Activated CD8-positive, alpha-beta memory T cell treated with anti-CD3 and anti-CD28 coated beads for 1 hour (primary cell): ENCODE measurements around the gene CHST3.

ENCODE experiments used
- DNase-seq, 2 donors: peaks; one replicate each; pipeline ENCODE4 v3.0.0-alpha.2; 2020; ENCODE audit warnings: low read depth in 1 of 2; ENCODE audit errors: extremely low read depth in 1 of 2

Gene CHST3

DNA sequence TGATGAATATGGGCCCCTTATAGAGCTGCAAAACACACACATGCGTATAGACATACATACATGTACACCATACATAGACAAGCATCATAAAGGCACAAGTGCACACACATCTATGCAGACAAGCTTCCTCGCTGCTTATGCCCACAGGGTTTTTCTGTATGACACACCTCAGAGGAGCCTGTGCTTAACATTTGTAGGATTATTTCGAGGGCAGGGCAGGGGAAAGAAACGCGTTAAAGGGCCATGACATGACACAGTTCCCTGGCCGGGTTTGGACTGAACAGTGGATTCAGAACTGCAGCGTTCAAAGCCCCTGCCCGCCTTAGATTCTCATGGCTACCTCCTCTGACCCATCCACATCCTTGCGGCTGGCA, 44.8 kb downstream of the CHST3 start:
- no peak for DNase-seq

DNA sequence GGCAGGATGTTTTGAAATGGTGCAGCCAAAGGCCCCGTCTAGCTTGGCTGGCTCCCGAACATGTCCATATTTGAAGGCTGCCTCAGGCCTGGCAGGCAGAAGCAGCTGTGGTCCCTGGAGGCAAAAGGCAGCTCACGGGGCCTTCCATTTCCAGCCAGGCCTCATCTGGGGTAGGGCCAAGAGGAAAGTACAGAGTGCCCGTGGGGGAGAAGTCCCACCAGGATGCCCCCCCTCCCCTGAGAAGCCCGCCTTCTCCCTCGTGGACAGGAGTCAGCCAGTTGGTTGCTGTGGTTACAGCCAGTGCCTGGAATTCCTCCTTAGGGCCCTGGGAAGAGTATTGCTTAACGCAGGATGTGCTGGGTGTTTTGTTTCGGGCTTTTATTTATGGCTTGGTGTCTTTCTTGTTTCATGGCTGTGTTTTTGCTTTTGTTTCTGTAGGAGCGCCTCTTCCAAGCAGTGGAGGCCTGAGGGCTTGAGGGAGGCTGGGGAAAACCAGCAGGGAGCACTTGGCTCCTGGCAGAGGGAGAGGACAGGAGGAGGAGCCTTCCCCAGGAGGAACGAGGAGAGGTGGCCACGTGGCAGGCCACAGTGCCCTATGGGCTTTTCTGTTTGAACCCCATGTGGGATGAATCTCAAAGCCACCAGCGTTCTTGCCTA, 45.4 kb downstream of the CHST3 start:
- no peak for DNase-seq

GRCh38 chr10:72010234-72010973, 46.2 kb downstream of the CHST3 start:
- no peak for DNase-seq

GRCh38 chr10:72011016-72011415, 46.8 kb downstream of the CHST3 start:
- DNase-seq = no peak

- no peak for DNase-seq
Observed at GRCh38 chr10:72011468-72011867, 47.3 kb downstream of the CHST3 start.

DNA sequence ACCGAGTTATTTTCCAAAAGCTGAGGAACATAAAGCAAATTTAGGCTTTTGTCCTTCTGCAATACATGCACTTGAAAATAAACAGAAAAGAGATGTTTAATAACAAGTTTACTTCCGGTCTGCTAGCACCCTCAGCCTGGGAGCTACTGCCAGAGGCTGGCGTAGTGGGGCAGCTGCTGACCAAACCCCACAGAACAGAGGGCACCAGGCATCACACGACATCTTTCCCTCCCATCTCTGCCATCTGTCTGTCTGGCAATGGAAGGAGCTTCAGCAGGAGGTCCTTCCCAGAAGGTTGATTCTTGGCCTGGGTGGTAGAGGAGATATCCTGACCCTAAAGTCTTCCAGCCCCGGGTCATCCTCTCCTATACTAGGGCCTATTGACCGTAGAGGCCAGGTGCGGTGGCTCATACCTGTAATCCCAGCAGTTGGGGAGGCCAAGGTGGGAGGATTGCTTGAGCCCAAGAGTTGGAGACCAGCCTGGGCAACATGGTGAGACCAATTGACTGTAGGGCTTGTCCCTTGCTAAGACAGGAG, 47.8 kb downstream of the CHST3 start:
- no peak for DNase-seq

DNA sequence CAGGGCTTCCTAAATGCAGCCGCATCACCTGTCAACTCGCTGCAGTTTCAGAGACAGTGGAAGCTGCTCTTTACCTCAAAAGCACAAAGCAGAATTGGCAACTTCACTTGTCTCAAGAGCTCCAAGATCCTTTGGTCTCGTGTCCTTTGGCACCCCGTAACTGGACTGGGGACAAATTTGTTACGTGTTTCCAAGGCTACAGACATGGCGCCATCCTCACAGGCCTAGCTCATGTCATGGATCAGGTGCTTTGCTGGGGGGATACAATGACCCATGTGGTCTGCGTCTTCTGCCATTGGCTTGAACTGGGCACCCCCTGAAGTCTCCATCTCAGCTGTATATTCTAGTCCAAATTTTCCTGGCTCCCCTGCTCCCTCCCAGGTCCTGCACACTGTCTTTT, 48.6 kb downstream of the CHST3 start:
- no peak for DNase-seq

GRCh38 chr10:72013202-72013945, 49.2 kb downstream of the CHST3 start:
- no peak for DNase-seq

GRCh38 chr10:72014197-72014596, 50.0 kb downstream of the CHST3 start:
- no peak for DNase-seq

- DNase-seq = no peak
Observed at GRCh38 chr10:72014785-72015480, 50.7 kb downstream of the CHST3 start.

DNA sequence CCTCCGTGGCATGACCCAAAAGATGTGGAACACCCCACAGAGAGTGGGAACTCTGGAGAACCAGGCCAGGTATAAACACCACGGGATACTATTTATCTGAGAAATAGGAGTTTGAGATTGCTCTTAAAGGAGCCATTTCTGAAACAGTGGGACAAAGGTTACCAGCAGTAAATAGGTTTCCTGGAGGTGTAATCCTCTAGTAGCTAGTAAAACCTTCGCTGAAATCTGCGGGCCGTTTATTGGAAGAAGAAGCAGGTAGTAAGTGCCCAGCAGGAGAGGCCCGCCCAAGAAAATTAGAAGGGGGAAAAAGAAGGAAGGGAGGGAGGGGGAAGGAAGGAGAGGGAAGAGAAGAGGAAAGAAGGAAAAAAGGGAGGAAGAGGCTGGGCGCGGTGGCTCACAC, 51.6 kb downstream of the CHST3 start:
- no peak for DNase-seq

GRCh38 chr10:72016608-72017300, 52.6 kb downstream of the CHST3 start:
- no peak for DNase-seq

GRCh38 chr10:72019085-72019876, 55.1 kb downstream of the CHST3 start:
- DNase-seq = no peak

GRCh38 chr10:72020914-72021809, 57.0 kb downstream of the CHST3 start:
- DNase-seq = no peak

- DNase-seq = no peak
Observed at GRCh38 chr10:72022228-72022627, 58.0 kb downstream of the CHST3 start.

- DNase-seq = no peak
Observed at GRCh38 chr10:72024596-72024995, 60.4 kb downstream of the CHST3 start.

DNA sequence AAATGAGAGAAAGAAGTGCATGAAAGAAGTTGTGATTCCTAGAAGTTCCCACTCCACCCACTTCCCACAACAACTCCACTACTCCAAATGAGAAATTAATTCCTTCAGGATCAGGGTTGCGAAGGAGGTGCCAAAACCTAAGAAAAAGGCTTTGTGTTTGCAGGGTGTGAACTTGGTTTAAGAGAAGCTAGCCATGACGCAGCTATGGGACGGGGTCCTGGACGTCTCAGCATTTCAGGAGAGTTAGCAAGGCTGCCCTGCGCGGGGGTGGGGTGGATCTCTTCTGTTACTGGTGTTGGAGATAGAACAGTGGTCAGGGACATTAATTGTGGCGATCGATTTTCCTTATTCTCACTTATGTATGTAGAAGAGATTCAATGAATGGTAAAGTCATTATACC, 61.2 kb downstream of the CHST3 start:
- DNase-seq = no peak

- no peak for DNase-seq
Observed at GRCh38 chr10:72025832-72026231, 61.6 kb downstream of the CHST3 start.
